Measurements from ENCODE around the gene IL15. TPM values are rescaled to one million over a fixed set of nuclear protein-coding genes. Genes with fewer than 3 reads are reported as not detected.

Gene IL15
- total RNA-seq, 2 donors from 2014 or later: 2.7 to 4.9 TPM

- Histone ChIP-seq H3K9ac (ENCODE audit: low read depth in 2 of 2, low read length in 2 of 2) (no peak overlapping the region), H3K4me1 (no peaks in the 10 kb centered on the region), H3K27ac (no peak overlapping the region), H3K36me3 (no peaks in the 10 kb centered on the region), H3K9me3 (no peaks in the 10 kb centered on the region), H3K27me3 (no peaks in the 10 kb centered on the region), H3K4me3 (no peak overlapping the region)
- DNase-seq: no peak
- no peak for TF ChIP-seq CTCF (IDR thresholded peaks at IDR 0.05)
- intact Hi-C loops (cut with DNase I): no loop called here
Observed at GRCh38 chr4:141702472-141703182, 66.2 kb downstream of the IL15 start.

GRCh38 chr4:141703497-141703896, 67.1 kb downstream of the IL15 start:
- no peak for DNase-seq
- intact Hi-C loops (cut with DNase I): no loop called here
- Histone ChIP-seq H3K9me3 (no peaks in the 10 kb centered on the region), H3K36me3 (no peaks in the 10 kb centered on the region), H3K27ac (no peak overlapping the region), H3K9ac (ENCODE audit: low read depth in 2 of 2, low read length in 2 of 2) (no peak overlapping the region), H3K4me1 (no peaks in the 10 kb centered on the region), H3K27me3 (no peaks in the 10 kb centered on the region), H3K4me3 (no peak overlapping the region)
- no peak for TF ChIP-seq CTCF (IDR thresholded peaks at IDR 0.05)

- no peak for TF ChIP-seq CTCF (IDR thresholded peaks at IDR 0.05)
- H3K36me3 ChIP-seq: no peaks in the 10 kb centered on the region
- no peaks in the 10 kb centered on the region for H3K4me1 ChIP-seq
- H3K4me3 ChIP-seq: no peak overlapping the region
- H3K9me3 ChIP-seq: no peaks in the 10 kb centered on the region
- no peak for DNase-seq
- H3K9ac ChIP-seq (ENCODE audit: low read depth in 2 of 2, low read length in 2 of 2): no peak overlapping the region
- intact Hi-C loops (cut with DNase I): no loop called here
- H3K27ac ChIP-seq: no peak overlapping the region
- no peaks in the 10 kb centered on the region for H3K27me3 ChIP-seq
Observed at GRCh38 chr4:141705048-141705746, 68.8 kb downstream of the IL15 start.

- no peaks in the 10 kb centered on the region for H3K4me1 ChIP-seq
- no peak overlapping the region for H3K9ac ChIP-seq (ENCODE audit: low read depth in 2 of 2, low read length in 2 of 2)
- no peak overlapping the region for H3K27ac ChIP-seq
- no peak overlapping the region for H3K4me3 ChIP-seq
- no peaks in the 10 kb centered on the region for H3K36me3 ChIP-seq
- intact Hi-C loops (cut with DNase I): no loop called here
- no peaks in the 10 kb centered on the region for H3K9me3 ChIP-seq
- no peak for TF ChIP-seq CTCF (IDR thresholded peaks at IDR 0.05)
- DNase-seq: no peak
- H3K27me3 ChIP-seq: no peaks in the 10 kb centered on the region
Observed at GRCh38 chr4:141705747-141706377, 69.5 kb downstream of the IL15 start.

GRCh38 chr4:141706445-141706844, 70.1 kb downstream of the IL15 start:
- Histone ChIP-seq H3K4me3 (no peak overlapping the region), H3K36me3 (no peaks in the 10 kb centered on the region), H3K27ac (no peak overlapping the region), H3K27me3 (no peaks in the 10 kb centered on the region), H3K4me1 (no peaks in the 10 kb centered on the region), H3K9me3 (no peaks in the 10 kb centered on the region), H3K9ac (ENCODE audit: low read depth in 2 of 2, low read length in 2 of 2) (no peak overlapping the region)
- DNase-seq: no peak
- TF ChIP-seq CTCF (IDR thresholded peaks at IDR 0.05): no peak
- intact Hi-C loops (cut with DNase I): no loop called here
